HFFc6 (cell line): Measurements from ENCODE around the gene TGFBR2. TPM values are rescaled to one million over a fixed set of nuclear protein-coding genes. Genes with fewer than 3 reads are reported as not detected.
"Not testable (repeated sequence)": the region's sequence is repeated elsewhere in the genome, so short reads cannot be mapped to it uniquely, and the experiment has no call there.

Source experiments
- DNase-seq: peaks from one replicate; pipeline ENCODE4 v3.0.0-alpha.2; 2018
- H3K27ac Mint-ChIP-seq: 2 replicates; pipeline ENCODE4 v1.8.0; 2020; ENCODE audit warnings: mild to moderate bottlenecking, mixed read lengths
- H3K27me3 Mint-ChIP-seq: 2 replicates; pipeline ENCODE4 v1.8.0; 2021; ENCODE audit warnings: mild to moderate bottlenecking, moderate library complexity, mixed read lengths; ENCODE audit not compliant: insufficient read depth
- H3K36me3 Mint-ChIP-seq: 2 replicates; pipeline ENCODE4 v1.8.0; 2021; ENCODE audit warnings: low read depth, mixed read lengths
- H3K4me1 Mint-ChIP-seq: 2 replicates; pipeline ENCODE4 v1.8.0; 2020; ENCODE audit warnings: low read depth, mixed read lengths
- H3K4me3 Mint-ChIP-seq: 2 replicates; pipeline ENCODE4 v1.8.0; 2020; ENCODE audit warnings: mild to moderate bottlenecking, moderate library complexity, mixed read lengths
- H3K9me3 Mint-ChIP-seq: 2 replicates; pipeline ENCODE4 v1.8.0; 2020; ENCODE audit warnings: mild to moderate bottlenecking, mixed read lengths
- total RNA-seq, 6 experiments: library from RNA; stranded (reverse); fragmentation: NEBNext Ultra II Directional; extraction: Animal tissue kit (Norgen Biotek cat#: 25700); gene quantifications; 2 replicates in 1 of 6; 3 replicates in 5 of 6; pipeline ENCODE4 v1.2.3, GENCODE V29; 2021
- TF ChIP-seq, protein P1 (sequence below): fragments of 200-600 bp; sonication (generic); IDR thresholded peaks from 2 replicates; pipeline ENCODE4 v1.5.0; 2021; ENCODE audit warnings: antibody characterized with exemption, mild to moderate bottlenecking

The TGFBR2 gene
- total RNA-seq, 6 experiments from 2014 or later = 78.5 to 135 (median 118) TPM

DNA sequence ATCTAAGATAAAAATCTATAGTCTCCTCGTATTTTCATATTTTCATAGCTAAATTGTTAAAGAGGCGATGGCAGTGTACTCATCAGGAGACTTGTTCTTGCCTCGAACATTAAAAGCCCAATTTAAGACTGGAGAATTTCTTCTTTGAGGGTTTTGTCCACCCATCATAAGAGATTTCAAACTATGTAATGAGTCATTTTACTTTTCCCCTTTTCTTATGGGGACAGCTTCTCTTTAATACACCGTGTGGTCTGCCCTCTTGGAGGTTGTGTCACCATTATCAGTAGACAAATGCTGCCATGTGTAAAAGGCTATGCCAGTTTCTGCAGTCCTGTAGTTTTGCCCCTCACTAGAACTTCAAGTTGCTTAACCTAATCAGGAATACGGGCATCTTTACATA lies 16.9 kb downstream of the TGFBR2 start:
- no peaks in the 10 kb centered on the region for H3K27me3 Mint-ChIP-seq
- no peaks in the 10 kb centered on the region for H3K9me3 Mint-ChIP-seq
- peaks cover 40% of the 10 kb centered on the region for H3K36me3 Mint-ChIP-seq
- peaks cover 79% of the 10 kb centered on the region for H3K4me1 Mint-ChIP-seq
- TF ChIP-seq, protein P1, sequence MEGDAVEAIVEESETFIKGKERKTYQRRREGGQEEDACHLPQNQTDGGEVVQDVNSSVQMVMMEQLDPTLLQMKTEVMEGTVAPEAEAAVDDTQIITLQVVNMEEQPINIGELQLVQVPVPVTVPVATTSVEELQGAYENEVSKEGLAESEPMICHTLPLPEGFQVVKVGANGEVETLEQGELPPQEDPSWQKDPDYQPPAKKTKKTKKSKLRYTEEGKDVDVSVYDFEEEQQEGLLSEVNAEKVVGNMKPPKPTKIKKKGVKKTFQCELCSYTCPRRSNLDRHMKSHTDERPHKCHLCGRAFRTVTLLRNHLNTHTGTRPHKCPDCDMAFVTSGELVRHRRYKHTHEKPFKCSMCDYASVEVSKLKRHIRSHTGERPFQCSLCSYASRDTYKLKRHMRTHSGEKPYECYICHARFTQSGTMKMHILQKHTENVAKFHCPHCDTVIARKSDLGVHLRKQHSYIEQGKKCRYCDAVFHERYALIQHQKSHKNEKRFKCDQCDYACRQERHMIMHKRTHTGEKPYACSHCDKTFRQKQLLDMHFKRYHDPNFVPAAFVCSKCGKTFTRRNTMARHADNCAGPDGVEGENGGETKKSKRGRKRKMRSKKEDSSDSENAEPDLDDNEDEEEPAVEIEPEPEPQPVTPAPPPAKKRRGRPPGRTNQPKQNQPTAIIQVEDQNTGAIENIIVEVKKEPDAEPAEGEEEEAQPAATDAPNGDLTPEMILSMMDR = no peak
- H3K4me3 Mint-ChIP-seq = no peak overlapping the region
- H3K27ac Mint-ChIP-seq = peak overlapping the region; percentile 64
- DNase-seq = peak; percentile 75

DNA sequence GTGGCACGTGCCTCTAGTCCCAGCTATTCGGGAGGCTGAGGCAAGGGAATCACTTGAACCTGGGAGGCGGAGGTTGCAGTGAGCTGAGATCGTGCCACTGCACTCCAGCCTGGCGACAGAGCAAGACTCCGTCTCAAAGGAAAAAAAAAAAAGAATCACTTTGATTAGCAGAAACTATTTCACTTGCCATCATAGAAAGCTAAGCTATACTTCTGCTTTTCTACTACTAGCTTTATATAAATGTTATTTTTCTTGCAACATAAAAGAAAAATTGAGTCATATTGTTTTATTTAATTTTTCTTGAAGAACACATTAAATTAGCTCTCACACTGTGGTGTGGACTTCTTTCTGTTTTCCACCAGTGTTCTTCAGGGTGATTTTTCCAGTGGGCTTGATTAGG lies 18.1 kb downstream of the TGFBR2 start:
- Mint-ChIP-seq H3K36me3 (peaks cover 36% of the 10 kb centered on the region), H3K4me1 (peaks cover 78% of the 10 kb centered on the region), H3K27ac (peak overlapping the region; percentile 18; the same call in 1 of the 2 replicates)
- not testable (repeated sequence) for DNase-seq, H3K4me3 Mint-ChIP-seq, H3K9me3 Mint-ChIP-seq, H3K27me3 Mint-ChIP-seq

DNA sequence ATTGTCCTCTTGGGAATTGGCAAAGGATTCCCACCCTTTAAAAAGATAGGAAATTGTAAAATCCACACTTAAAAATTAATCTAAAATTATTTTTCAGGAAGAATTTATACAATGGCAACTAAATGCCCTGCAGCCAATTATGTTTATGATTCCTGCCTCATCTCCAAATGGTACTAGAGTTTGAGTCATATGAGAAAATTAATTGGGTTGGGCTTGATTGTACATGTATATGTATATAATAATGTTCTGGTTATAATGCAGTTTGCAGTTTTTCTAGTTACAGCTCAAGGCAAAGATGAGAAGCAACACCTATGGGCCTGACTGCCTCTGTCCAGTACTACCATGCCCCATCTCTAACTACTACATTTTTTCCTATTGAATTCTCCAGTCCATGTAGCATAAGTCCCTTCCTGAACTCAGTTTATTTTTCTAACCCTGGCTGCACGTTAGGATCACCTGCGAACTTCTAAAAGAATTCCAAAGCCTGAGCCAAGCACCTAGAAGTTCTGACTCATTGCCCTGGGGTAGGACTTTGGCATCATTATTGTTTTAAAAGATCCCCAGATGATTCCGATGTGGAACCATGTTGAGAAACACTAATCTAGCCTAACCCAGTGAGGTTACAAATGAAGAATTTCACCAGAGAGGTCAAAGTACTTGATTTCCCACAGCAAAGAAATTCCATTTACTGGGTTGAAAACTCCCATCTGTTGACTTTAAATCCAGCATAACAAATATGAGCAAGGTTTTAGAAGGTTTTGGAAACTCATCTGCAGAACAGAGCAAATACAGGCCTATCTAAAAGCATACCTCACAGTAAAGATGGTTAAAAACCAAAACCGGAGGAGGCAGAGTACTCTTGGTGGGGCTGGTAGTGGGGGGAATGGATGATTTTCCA lies 19.4 kb downstream of the TGFBR2 start:
- peak; percentile 61 for DNase-seq
- Mint-ChIP-seq H3K27me3 (no peaks in the 10 kb centered on the region; the same call in 1 of the 2 replicates), H3K36me3 (peaks cover 38% of the 10 kb centered on the region), H3K4me1 (peaks cover 78% of the 10 kb centered on the region), H3K27ac (peak overlapping the region; percentile 79), H3K4me3 (peak overlapping the region; percentile 40), H3K9me3 (no peaks in the 10 kb centered on the region)
- TF ChIP-seq, protein P1 = no peak

DNA sequence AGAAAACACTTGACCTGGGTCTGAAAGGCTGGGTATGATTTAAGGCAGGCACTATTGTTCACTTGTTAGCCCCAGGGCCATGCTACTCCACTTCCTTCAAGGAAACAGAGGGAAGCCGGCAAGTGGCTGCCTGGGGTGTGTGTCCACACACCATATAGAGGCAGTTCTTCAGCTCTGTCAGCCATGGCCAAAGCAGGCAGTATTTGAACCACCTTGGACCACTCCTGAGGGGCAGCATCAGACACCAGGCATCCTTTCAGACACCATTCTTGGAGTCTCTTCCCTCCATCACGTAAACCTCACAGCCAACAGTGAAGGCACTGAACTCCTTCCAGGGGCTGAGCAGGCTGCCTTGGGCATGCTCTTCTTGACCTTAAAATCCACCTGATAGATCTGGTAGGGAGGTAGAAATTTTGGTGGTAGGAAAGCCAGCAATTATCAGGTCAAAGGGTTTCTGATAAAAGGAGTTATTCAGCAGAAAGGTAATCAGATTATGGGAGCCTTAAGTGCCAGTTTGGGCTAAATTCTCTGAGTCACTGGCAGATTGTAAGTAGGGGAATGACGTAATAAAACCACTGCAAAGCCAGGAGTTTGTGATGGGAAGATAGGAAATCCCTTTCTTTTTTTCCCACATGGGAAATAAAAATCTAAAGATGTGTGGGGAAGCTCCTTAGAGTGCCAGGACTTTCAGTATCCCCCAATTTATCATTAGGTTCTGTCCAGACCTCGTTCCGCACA lies 20.2 kb downstream of the TGFBR2 start:
- TF ChIP-seq, protein P1 = no peak
- Mint-ChIP-seq H3K9me3 (no peaks in the 10 kb centered on the region), H3K27ac (peak overlapping the region; percentile 79), H3K36me3 (peaks cover 37% of the 10 kb centered on the region), H3K4me1 (peaks cover 83% of the 10 kb centered on the region), H3K27me3 (no peaks in the 10 kb centered on the region; the same call in 1 of the 2 replicates), H3K4me3 (peak overlapping the region; percentile 40)
- peak; percentile 59 for DNase-seq

DNA sequence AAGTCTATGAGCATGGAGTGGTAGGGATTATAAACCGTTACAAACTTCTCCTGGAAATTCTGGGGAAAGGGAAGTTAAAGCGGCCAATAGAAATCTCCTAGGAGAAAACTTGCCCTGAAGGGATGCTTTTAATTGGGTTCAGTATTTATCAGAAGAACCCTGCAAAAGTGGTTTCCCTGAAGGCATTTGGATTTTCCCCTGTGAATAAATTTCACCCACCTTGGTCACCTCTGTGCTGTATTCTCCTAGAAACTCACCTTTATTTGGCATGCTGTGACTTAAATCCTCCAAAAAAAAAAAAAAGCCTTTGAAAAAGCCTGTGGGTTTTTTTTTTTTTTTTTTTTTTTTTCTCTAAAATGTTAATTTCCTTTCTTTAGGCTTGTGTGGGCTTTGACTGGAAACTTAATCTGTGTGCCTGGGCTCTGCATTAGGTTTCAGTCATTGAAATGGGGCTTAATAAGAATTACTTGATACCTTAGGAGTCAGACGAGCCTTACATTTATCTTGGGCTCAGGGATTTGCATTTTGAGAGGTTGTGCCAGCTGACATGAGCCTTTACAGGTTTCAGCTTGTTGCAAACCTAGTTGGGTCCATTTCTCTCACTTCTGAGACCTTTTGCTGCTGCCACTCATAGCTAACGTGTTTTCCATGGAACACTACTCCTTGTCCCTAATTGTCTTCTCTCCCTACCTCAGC lies 22.0 kb downstream of the TGFBR2 start:
- no peak for DNase-seq
- Mint-ChIP-seq H3K27ac (peak overlapping the region; percentile 1; the same call in 1 of the 2 replicates), H3K36me3 (peaks cover 49% of the 10 kb centered on the region), H3K4me3 (no peak overlapping the region), H3K27me3 (no peaks in the 10 kb centered on the region; the same call in 1 of the 2 replicates), H3K9me3 (no peaks in the 10 kb centered on the region), H3K4me1 (peaks cover 81% of the 10 kb centered on the region)
- TF ChIP-seq, protein P1 = no peak
